Measurements from ENCODE around the gene HOXA4. TPM values are rescaled to one million over a fixed set of nuclear protein-coding genes. Genes with fewer than 3 reads are reported as not detected.

Gene HOXA4
- total and polyA plus RNA-seq, 2 of the 8 experiments (the other 6 are each of a cell fraction or from before 2014, with no cell fraction given) = not detected

- Histone ChIP-seq H3K4me2 (ENCODE audit: insufficient read depth in 1 of 2, low read depth in 2 of 2, low read length in 2 of 2) (peak overlapping the region in 1 of 2 experiments; percentile 40; a peak in 2 of 4 replicates), H3K36me3 (ENCODE audit: control insufficient read depth in 2 of 4, insufficient read depth in 4 of 4, low read length in 3 of 4) (peaks cover 0 to 24% (median 0%) of the 10 kb centered on the region in 4 experiments; a peak in 1 of 8 replicates), H3K4ac (replicated peaks; ENCODE audit: insufficient read length, low read depth, low read length) (no peak overlapping the region), H3K4me3 (ENCODE audit: extremely low read depth in 1 of 4, insufficient read depth in 2 of 4, low read depth in 3 of 4, low read length in 4 of 4) (peak overlapping the region in 1 of 4 experiments; percentile 54; a peak in 1 of 8 replicates), H2AK5ac (ENCODE audit: low read depth, low read length) (peak overlapping the region; percentile 60; the same call in 1 of the 2 replicates), H4K8ac (ENCODE audit: extremely low read depth, insufficient read depth, low read length) (no peak overlapping the region), H3K56ac (replicated peaks; ENCODE audit: insufficient read length, low read depth, low read length) (no peak overlapping the region), H2BK12ac (ENCODE audit: low read depth, low read length) (no peak overlapping the region), H3K27ac (ENCODE audit: low read depth, low read length) (no peak overlapping the region), H3K79me2 (ENCODE audit: control insufficient read depth in 1 of 2, insufficient read depth in 2 of 2, low read length in 2 of 2) (no peaks in the 10 kb centered on the region), H2BK120ac (replicated peaks; ENCODE audit: low read depth, low read length) (no peak overlapping the region), H4K20me1 (replicated peaks in 1 of 2; ENCODE audit: control insufficient read depth in 1 of 2, insufficient read depth in 2 of 2, low read length in 2 of 2) (peaks cover 20 to 42% of the 10 kb centered on the region in 2 experiments), H3K23ac (ENCODE audit: insufficient read length) (no peak overlapping the region), H3K14ac (ENCODE audit: insufficient read length) (no peak overlapping the region), H3K18ac (ENCODE audit: extremely low read depth, low read length) (no peak overlapping the region), H4K91ac (replicated peaks; ENCODE audit: insufficient read length, low read length) (no peak overlapping the region), H3K27me3 (replicated peaks in 1 of 4; ENCODE audit: control insufficient read depth in 3 of 4, extremely low read depth in 1 of 4, insufficient read depth in 3 of 4, low read length in 3 of 4) (peaks cover 98 to 100% (median 100%) of the 10 kb centered on the region in 4 experiments), H2AFZ (ENCODE audit: low read length) (no peak overlapping the region), H3K9me3 (ENCODE audit: insufficient read depth in 2 of 2, low read depth in 1 of 2, low read length in 1 of 2) (peaks cover 0 to 10% of the 10 kb centered on the region in 2 experiments; a peak in 1 of 4 replicates), H4K5ac (ENCODE audit: insufficient read length, low read depth, low read length) (no peak overlapping the region), H3K79me1 (ENCODE audit: low read depth, low read length) (no peaks in the 10 kb centered on the region), H2BK15ac (ENCODE audit: low read length) (no peak overlapping the region), H3K9ac (replicated peaks in 1 of 4; ENCODE audit: extremely low read depth in 1 of 4, low read depth in 3 of 4, low read length in 3 of 4) (no peak overlapping the region), H3K23me2 (ENCODE audit: low read depth, low read length) (no peaks in the 10 kb centered on the region), H2BK5ac (ENCODE audit: low read depth, low read length) (no peak overlapping the region), H3K4me1 (replicated peaks in 1 of 4; ENCODE audit: control insufficient read depth in 3 of 4, insufficient read depth in 4 of 4, low read length in 3 of 4) (peaks cover 0 to 2% (median 0%) of the 10 kb centered on the region in 4 experiments; a peak in 3 of 7 replicates), H2BK20ac (ENCODE audit: low read length) (no peak overlapping the region)
- ChIA-PET POLR2A (ENCODE audit: partially characterized antibody) (interaction anchor here (1.0 kb wide), 1 partner anchor 9 kb away, joined by 4 read pairs; no protein-coding TSS in a partner anchor), CTCF (ENCODE audit: partially characterized antibody) (interaction anchor here (0.7 to 2.0 kb wide), 13 partner anchors 8 to 53 kb away, joined by 3 to 16 read pairs (median 5); partner anchors contain the start of gene HOXA5)
- TF ChIP-seq CBX8 (IDR thresholded peaks at IDR 0.05; ENCODE audit: borderline replicate concordance, low read depth, low read length) (peak; percentile 51; the same call in 1 of the 2 replicates), RNF2 (IDR thresholded peaks at IDR 0.05; ENCODE audit: borderline replicate concordance, low read depth, low read length, missing control alignments, poor library complexity, severe bottlenecking) (peak; percentile 89), YY1 (IDR thresholded peaks at IDR 0.05; ENCODE audit: low read depth, low read length) (no peak)
- FAIRE-seq (no peak), DNase-seq (ENCODE audit: low read depth in 1 of 2, low spot score in 2 of 2) (peak in 1 of 2 experiments; percentile 52)
- WGBS, 2 experiments (ENCODE audit: extremely low coverage in 1 of 2, insufficient coverage in 1 of 2, insufficient read length in 1 of 2, insufficient replicate concordance in 2 of 2, low coverage in 1 of 2, low lambda C conversion rate in 2 of 2, missing lambda C conversion rate in 1 of 2) = 31% methylated on average over 23 of the region's 30 CpGs; no CpG with 5 or more reads in 1 of the 2 experiments
These were observed 26.6 kb upstream of the HOXA4 start for GRCh38 chr7:27156916-27157701.
